ENCODE data around the gene IL17RC. TPM values are rescaled to one million over a fixed set of nuclear protein-coding genes. Genes with fewer than 3 reads are reported as not detected.

IL17RC gene
- total RNA-seq, 1 experiment from 2014 or later, result 6.8 TPM

DNA sequence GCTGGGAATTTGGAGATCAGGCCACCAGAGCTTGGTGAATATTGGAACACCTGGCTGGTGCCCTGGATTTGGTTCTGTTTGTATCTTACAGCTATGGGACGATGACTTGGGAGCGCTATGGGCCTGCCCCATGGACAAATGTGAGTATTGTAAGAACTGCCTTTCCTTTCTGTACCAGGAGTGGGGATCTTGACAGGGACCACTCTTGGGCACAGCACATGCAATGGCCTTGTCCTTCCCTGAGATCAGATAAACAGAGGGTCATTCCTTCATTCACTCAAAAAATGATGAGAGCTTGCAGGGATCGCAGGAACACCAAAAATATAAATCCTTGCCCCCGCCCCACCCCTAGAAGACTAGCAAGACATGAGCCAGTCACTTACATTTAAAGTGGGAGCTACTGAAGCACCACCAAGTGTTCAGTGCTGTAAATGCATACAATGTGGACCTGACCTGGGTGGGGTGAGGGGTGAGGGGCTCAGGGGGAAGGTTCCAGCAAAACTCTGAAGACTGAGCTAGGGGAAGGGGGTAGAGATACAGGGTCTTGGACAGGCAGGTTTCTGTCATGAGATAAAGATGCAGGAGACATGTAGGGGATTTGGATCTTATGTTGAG lies 14.0 kb downstream of the IL17RC start:
- no peaks in the 10 kb centered on the region for H3K9me3 ChIP-seq (ENCODE audit: control insufficient read depth, low read depth, low read length)
- Mint-ChIP-seq H3K27ac (no peak overlapping the region), H3K9me3 (peaks cover 0 to 4% of the 10 kb centered on the region in 2 experiments; a peak in 1 of 5 replicates), H3K27me3 (ENCODE audit: low read depth) (peaks cover 5% of the 10 kb centered on the region), H3K4me3 (peak overlapping the region in 1 of 2 experiments; percentile 23; a peak in 1 of 5 replicates), H3K36me3 (ENCODE audit: insufficient read depth in 1 of 3, low read depth in 3 of 3) (peaks cover 5 to 16% (median 13%) of the 10 kb centered on the region in 3 experiments; a peak in 6 of 7 replicates), H3K4me1 (peaks cover 10 to 14% of the 10 kb centered on the region in 2 experiments)
- no peaks in the 10 kb centered on the region; the same call in 1 of the 2 replicates for H3K4me1 ChIP-seq (ENCODE audit: insufficient read depth, low read length)
- no peak overlapping the region for H2BK15ac ChIP-seq (ENCODE audit: low read depth, low read length)
- H3K23me2 ChIP-seq (ENCODE audit: insufficient read length, low read depth, low read length, poor library complexity, severe bottlenecking), result peaks cover 7% of the 10 kb centered on the region
- WGBS (ENCODE audit: extremely low coverage, insufficient read length, low lambda C conversion rate), result no CpG with 5 or more reads among the region's 4 CpGs
- no peak overlapping the region for H2AFZ ChIP-seq (ENCODE audit: low read length)
- no peak overlapping the region for H3K4ac ChIP-seq (ENCODE audit: low read depth, low read length)
- H3K9ac ChIP-seq (ENCODE audit: extremely low read depth, insufficient read length, low read length), result no peak overlapping the region
- no peak overlapping the region for H3K4me2 ChIP-seq (ENCODE audit: insufficient read depth, insufficient read length, low read length)
- TF ChIP-seq, protein P1, sequence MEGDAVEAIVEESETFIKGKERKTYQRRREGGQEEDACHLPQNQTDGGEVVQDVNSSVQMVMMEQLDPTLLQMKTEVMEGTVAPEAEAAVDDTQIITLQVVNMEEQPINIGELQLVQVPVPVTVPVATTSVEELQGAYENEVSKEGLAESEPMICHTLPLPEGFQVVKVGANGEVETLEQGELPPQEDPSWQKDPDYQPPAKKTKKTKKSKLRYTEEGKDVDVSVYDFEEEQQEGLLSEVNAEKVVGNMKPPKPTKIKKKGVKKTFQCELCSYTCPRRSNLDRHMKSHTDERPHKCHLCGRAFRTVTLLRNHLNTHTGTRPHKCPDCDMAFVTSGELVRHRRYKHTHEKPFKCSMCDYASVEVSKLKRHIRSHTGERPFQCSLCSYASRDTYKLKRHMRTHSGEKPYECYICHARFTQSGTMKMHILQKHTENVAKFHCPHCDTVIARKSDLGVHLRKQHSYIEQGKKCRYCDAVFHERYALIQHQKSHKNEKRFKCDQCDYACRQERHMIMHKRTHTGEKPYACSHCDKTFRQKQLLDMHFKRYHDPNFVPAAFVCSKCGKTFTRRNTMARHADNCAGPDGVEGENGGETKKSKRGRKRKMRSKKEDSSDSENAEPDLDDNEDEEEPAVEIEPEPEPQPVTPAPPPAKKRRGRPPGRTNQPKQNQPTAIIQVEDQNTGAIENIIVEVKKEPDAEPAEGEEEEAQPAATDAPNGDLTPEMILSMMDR (conservative IDR thresholded peaks at IDR 0.05), result peak; percentile 19; the same call in 2 of the 3 replicates
- no peak overlapping the region for H4K8ac ChIP-seq (replicated peaks; ENCODE audit: insufficient read length, low read depth, low read length)
- H3K79me1 ChIP-seq (ENCODE audit: insufficient read depth, low read depth, low read length, poor library complexity, severe bottlenecking), result no peaks in the 10 kb centered on the region
- no peak overlapping the region for H3T11ph ChIP-seq (ENCODE audit: low read length)
- no peak overlapping the region for H3K18ac ChIP-seq (ENCODE audit: insufficient read length, low read depth, low read length)
- no peak overlapping the region for H2BK12ac ChIP-seq (ENCODE audit: insufficient read length, low read depth, low read length)
- DNase-seq, result no peak
- H4K91ac ChIP-seq (ENCODE audit: insufficient read length, low read depth, low read length), result no peak overlapping the region
- no peak overlapping the region for H2BK20ac ChIP-seq (ENCODE audit: low read depth, low read length, poor library complexity, severe bottlenecking)
- no peak overlapping the region for H3K23ac ChIP-seq (ENCODE audit: insufficient read length, low read depth, low read length)
- H2BK5ac ChIP-seq (ENCODE audit: insufficient read length, low read length), result no peak overlapping the region
- H3K79me2 ChIP-seq (ENCODE audit: insufficient read depth, low read length), result no peaks in the 10 kb centered on the region
- no peak overlapping the region for H2AK5ac ChIP-seq (ENCODE audit: insufficient read length, low read length)
- no peak overlapping the region for H3K27ac ChIP-seq (ENCODE audit: insufficient read length, low read depth, low read length)
- no peak overlapping the region for H3K56ac ChIP-seq (ENCODE audit: insufficient read length, low read depth, low read length)
- no peak overlapping the region for H4K5ac ChIP-seq (ENCODE audit: insufficient read length, low read depth, low read length)
- no peak overlapping the region for H2BK120ac ChIP-seq (ENCODE audit: low read depth, low read length, poor library complexity, severe bottlenecking)
- no peaks in the 10 kb centered on the region for H3K27me3 ChIP-seq (ENCODE audit: insufficient read depth, low read length)
- H3K14ac ChIP-seq (ENCODE audit: insufficient read depth, low read length), result no peak overlapping the region
- no peaks in the 10 kb centered on the region for H4K20me1 ChIP-seq (ENCODE audit: control insufficient read depth, insufficient read depth, insufficient read length)

Measured in H9 (cell line).